ENCODE measurements around the gene RTN4IP1.

The RTN4IP1 gene

DNA sequence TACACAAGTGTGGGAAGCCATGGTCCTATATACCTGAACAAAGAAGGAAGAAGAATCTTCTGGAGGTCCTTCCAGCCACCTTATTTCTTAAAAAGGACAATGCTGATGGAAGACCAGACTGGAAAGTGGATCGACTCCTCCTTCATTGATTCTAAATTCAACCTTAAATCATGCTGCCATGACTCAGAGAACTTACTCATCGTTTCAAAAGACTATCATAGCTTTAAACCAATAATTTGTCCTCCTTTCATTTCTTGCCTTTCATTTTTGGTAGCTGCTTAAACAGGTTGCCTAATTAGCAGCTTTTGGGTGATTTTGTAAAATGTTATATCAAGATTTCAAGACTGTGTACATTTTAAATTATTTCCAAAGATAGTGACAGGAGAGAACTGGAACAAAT lies 60.8 kb downstream of the RTN4IP1 start:
- Histone ChIP-seq H3K9ac (ENCODE audit: low read length) (no peak overlapping the region), H3K36me3 (ENCODE audit: low read length) (peaks cover 32% of the 10 kb centered on the region)

DNA sequence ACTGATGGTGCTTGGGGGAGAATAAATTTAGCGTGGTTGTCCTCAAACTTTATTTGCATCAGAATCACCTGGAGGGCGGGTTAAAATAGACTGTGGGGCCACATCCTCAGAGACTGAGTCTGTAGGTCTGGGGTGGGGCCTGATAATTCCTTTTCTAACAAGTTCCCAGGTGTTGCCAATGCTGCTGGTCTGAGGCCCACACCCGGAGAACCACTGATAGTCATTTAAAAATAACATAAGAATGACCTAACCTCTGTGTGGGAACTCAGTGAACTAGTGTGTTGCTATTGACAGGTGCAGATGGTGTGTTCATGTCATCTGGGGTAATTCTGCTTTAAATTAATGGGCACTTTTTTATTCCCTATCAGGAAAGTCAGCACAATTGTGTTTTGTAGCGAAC lies 64.8 kb downstream of the RTN4IP1 start:
- no peak overlapping the region for H3K4me3 ChIP-seq (ENCODE audit: insufficient read depth, low read length, poor library complexity, severe bottlenecking)
- H3K27me3 ChIP-seq (ENCODE audit: low read length), result no peaks in the 10 kb centered on the region
- no peak for TF ChIP-seq EZH2phosphoT487 (conservative IDR thresholded peaks at IDR 0.05; ENCODE audit: low read length)
- TF ChIP-seq, protein P1, sequence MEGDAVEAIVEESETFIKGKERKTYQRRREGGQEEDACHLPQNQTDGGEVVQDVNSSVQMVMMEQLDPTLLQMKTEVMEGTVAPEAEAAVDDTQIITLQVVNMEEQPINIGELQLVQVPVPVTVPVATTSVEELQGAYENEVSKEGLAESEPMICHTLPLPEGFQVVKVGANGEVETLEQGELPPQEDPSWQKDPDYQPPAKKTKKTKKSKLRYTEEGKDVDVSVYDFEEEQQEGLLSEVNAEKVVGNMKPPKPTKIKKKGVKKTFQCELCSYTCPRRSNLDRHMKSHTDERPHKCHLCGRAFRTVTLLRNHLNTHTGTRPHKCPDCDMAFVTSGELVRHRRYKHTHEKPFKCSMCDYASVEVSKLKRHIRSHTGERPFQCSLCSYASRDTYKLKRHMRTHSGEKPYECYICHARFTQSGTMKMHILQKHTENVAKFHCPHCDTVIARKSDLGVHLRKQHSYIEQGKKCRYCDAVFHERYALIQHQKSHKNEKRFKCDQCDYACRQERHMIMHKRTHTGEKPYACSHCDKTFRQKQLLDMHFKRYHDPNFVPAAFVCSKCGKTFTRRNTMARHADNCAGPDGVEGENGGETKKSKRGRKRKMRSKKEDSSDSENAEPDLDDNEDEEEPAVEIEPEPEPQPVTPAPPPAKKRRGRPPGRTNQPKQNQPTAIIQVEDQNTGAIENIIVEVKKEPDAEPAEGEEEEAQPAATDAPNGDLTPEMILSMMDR (IDR thresholded peaks at IDR 0.05; ENCODE audit: insufficient read depth, low read length, poor library complexity, severe bottlenecking), result no peak
- H3K79me2 ChIP-seq (ENCODE audit: insufficient read depth, low read length), result no peaks in the 10 kb centered on the region
- H3K9me2 ChIP-seq (replicated peaks; ENCODE audit: insufficient read depth, low read length), result no peaks in the 10 kb centered on the region
- peaks cover 33% of the 10 kb centered on the region for H3F3A ChIP-seq (ENCODE audit: insufficient read depth)
- no peaks in the 10 kb centered on the region for H4K20me1 ChIP-seq (ENCODE audit: low read depth, low read length)
- H3K27ac ChIP-seq (ENCODE audit: low read depth, low read length), result no peak overlapping the region
- H3K36me3 ChIP-seq (ENCODE audit: low read length), result peaks cover 38% of the 10 kb centered on the region
- no peaks in the 10 kb centered on the region for H3K9me3 ChIP-seq (ENCODE audit: insufficient read depth, low read length)
- no peak overlapping the region for H3K9ac ChIP-seq (ENCODE audit: low read length)
- H2AFZ ChIP-seq (ENCODE audit: low read depth, low read length, severe bottlenecking), result no peak overlapping the region
- no peak overlapping the region for H3K4me2 ChIP-seq (ENCODE audit: low read depth, low read length, poor library complexity, severe bottlenecking)

More for the DNA sequence above, 60.8 kb downstream of the RTN4IP1 start:
- TF ChIP-seq EZH2phosphoT487 (conservative IDR thresholded peaks at IDR 0.05; ENCODE audit: low read length), result no peak
- TF ChIP-seq, protein P1 (IDR thresholded peaks at IDR 0.05; ENCODE audit: insufficient read depth, low read length, poor library complexity, severe bottlenecking), result no peak
- H3K27ac ChIP-seq (ENCODE audit: low read depth, low read length), result no peak overlapping the region
- H3K4me2 ChIP-seq (ENCODE audit: low read depth, low read length, poor library complexity, severe bottlenecking), result no peak overlapping the region
- H3K9me2 ChIP-seq (replicated peaks; ENCODE audit: insufficient read depth, low read length), result no peaks in the 10 kb centered on the region
- no peaks in the 10 kb centered on the region for H3K27me3 ChIP-seq (ENCODE audit: low read length)
- no peaks in the 10 kb centered on the region for H3K9me3 ChIP-seq (ENCODE audit: insufficient read depth, low read length)
- H3F3A ChIP-seq (ENCODE audit: insufficient read depth), result peaks cover 34% of the 10 kb centered on the region
- no peak overlapping the region for H2AFZ ChIP-seq (ENCODE audit: low read depth, low read length, severe bottlenecking)
- H3K4me3 ChIP-seq (ENCODE audit: insufficient read depth, low read length, poor library complexity, severe bottlenecking), result no peak overlapping the region
- no peaks in the 10 kb centered on the region for H4K20me1 ChIP-seq (ENCODE audit: low read depth, low read length)
- no peaks in the 10 kb centered on the region for H3K79me2 ChIP-seq (ENCODE audit: insufficient read depth, low read length)

DNA sequence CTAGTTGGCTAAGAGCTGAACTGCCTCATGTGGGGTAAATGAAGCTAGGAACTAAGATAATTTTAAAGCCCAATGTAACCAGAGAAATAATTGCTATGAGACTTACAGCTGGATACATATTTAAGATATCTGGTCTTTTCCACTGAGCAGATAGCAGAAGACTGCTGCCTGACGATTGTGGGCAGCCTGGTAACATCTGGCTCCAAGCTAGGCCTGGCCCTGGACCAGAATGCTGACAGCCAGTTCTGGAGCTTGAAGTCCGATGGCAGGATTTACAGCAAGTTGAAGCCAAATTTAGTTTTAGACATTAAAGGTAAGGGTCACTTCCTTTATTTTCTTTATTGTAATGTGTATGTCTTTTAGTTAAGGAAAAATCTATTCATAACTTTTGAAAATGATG lies 65.7 kb downstream of the RTN4IP1 start:
- TF ChIP-seq, protein P1 (IDR thresholded peaks at IDR 0.05; ENCODE audit: insufficient read depth, low read length, poor library complexity, severe bottlenecking), result no peak
- no peak for TF ChIP-seq EZH2phosphoT487 (conservative IDR thresholded peaks at IDR 0.05; ENCODE audit: low read length)
- Histone ChIP-seq H2AFZ (ENCODE audit: low read depth, low read length, severe bottlenecking) (no peak overlapping the region), H3K27ac (ENCODE audit: low read depth, low read length) (no peak overlapping the region)

More for the DNA sequence above, 65.7 kb downstream of the RTN4IP1 start:
- peaks cover 39% of the 10 kb centered on the region for H3K36me3 ChIP-seq (ENCODE audit: low read length)
- H3K79me2 ChIP-seq (ENCODE audit: insufficient read depth, low read length), result no peaks in the 10 kb centered on the region
- no peaks in the 10 kb centered on the region for H3K9me3 ChIP-seq (ENCODE audit: insufficient read depth, low read length)
- H3K4me3 ChIP-seq (ENCODE audit: insufficient read depth, low read length, poor library complexity, severe bottlenecking), result no peak overlapping the region
- H3F3A ChIP-seq (ENCODE audit: insufficient read depth), result peaks cover 33% of the 10 kb centered on the region
- no peaks in the 10 kb centered on the region for H3K9me2 ChIP-seq (replicated peaks; ENCODE audit: insufficient read depth, low read length)
- H3K4me2 ChIP-seq (ENCODE audit: low read depth, low read length, poor library complexity, severe bottlenecking), result no peak overlapping the region
- no peaks in the 10 kb centered on the region for H3K27me3 ChIP-seq (ENCODE audit: low read length)
- no peak overlapping the region for H3K9ac ChIP-seq (ENCODE audit: low read length)
- H4K20me1 ChIP-seq (ENCODE audit: low read depth, low read length), result no peaks in the 10 kb centered on the region

All from SU-DHL-6 (cell line).